Endothelial cell of umbilical vein (primary cell): Measurements from ENCODE around the gene CYP19A1. TPM values are rescaled to one million over a fixed set of nuclear protein-coding genes. Genes with fewer than 3 reads are reported as not detected.

Experiments
- BruUV-seq: library from RNA; stranded (reverse); fragments of 400-500 nt; replicated peaks from 2 replicates; lab custom pipeline; 2021; lab: Mats Ljungman, UMichigan
- CTCF ChIA-PET: fragments of 300-600, 350-600 bp; sonication (Branson Sonifier 250); formaldehyde crosslinking; loops from one replicate; lab custom pipeline; 2021; ENCODE audit warnings: antibody characterized with exemption, inconsistent platforms; lab: Charles Lee
- POLR2A ChIA-PET: fragments of 300-600, 350-600 bp; sonication (Branson Sonifier 250); formaldehyde crosslinking; loops from one replicate; lab custom pipeline; 2021; ENCODE audit warnings: antibody characterized with exemption, inconsistent platforms; lab: Charles Lee
- DNase-seq: peaks from one replicate; pipeline ENCODE4 v3.0.0-alpha.2; 2011; ENCODE audit warnings: low read depth, low spot score
- FAIRE-seq: peaks from 2 replicates; lab custom pipeline; 2011; peaks lifted over from hg19 to GRCh38; lab: Jason Lieb, UNC
- H2AFZ ChIP-seq: 2 replicates; pipeline ENCODE4 v1.6.0; 2012; ENCODE audit warnings: low read depth, low read length, control low read depth, inconsistent platforms
- H3K27ac ChIP-seq: 2 replicates; pipeline ENCODE4 v1.5.1; 2011; ENCODE audit warnings: low read depth, mild to moderate bottlenecking, control low read depth, low read length, moderate library complexity; ENCODE audit not compliant: insufficient read depth
- H3K27me3 ChIP-seq, 2 experiments: 2 replicates each; pipeline versions ENCODE4 v1.6.0 to v1.6.1; 2011; ENCODE audit warnings: low read length in 2 of 2, mixed read lengths in 1 of 2; ENCODE audit not compliant: control insufficient read depth in 2 of 2, insufficient read depth in 2 of 2
- H3K36me3 ChIP-seq, 2 experiments: 2 replicates in 1 of 2; 3 replicates in 1 of 2; pipeline ENCODE4 v1.5.1; 2011; ENCODE audit warnings: low read length in 2 of 2, mild to moderate bottlenecking in 1 of 2, moderate library complexity in 1 of 2; ENCODE audit not compliant: control insufficient read depth in 2 of 2, insufficient read depth in 2 of 2; ENCODE audit errors: extremely low read depth in 1 of 2
- H3K4me1 ChIP-seq: 3 replicates; pipeline ENCODE4 v1.5.1; 2011; ENCODE audit warnings: mild to moderate bottlenecking, low read length; ENCODE audit not compliant: control insufficient read depth, insufficient read depth; ENCODE audit errors: extremely low read depth
- H3K4me2 ChIP-seq: 2 replicates; pipeline ENCODE4 v1.6.1; 2011; ENCODE audit warnings: low read length, control low read depth, mixed read lengths; ENCODE audit not compliant: insufficient read depth
- H3K4me3 ChIP-seq, 3 experiments: fragments of 200-600 bp in 1 of 3; sonication (generic), shearing (Covaris generic) in 1 of 3; replicated peaks in 1 of 3; 2 replicates each; pipeline ENCODE4 v1.5.1; 2011 to 2016; ENCODE audit warnings: control low read depth in 3 of 3, low read length in 3 of 3, mild to moderate bottlenecking in 2 of 3, inconsistent platforms in 1 of 3, low read depth in 1 of 3, moderate library complexity in 1 of 3; ENCODE audit not compliant: insufficient read depth in 1 of 3
- H3K79me2 ChIP-seq: 2 replicates; pipeline ENCODE4 v1.6.0; 2012; ENCODE audit warnings: low read length, inconsistent platforms; ENCODE audit not compliant: control insufficient read depth, insufficient read depth
- H3K9ac ChIP-seq: replicated peaks from 2 replicates; pipeline ENCODE3; 2011; ENCODE audit warnings: low read length, control low read depth; ENCODE audit not compliant: insufficient read depth; ENCODE audit errors: extremely low read depth
- H3K9me1 ChIP-seq: replicated peaks from 3 replicates; pipeline ENCODE4 v1.6.0; 2011; ENCODE audit warnings: mild to moderate bottlenecking, low read length; ENCODE audit not compliant: control insufficient read depth, insufficient read depth; ENCODE audit errors: extremely low read depth
- H3K9me3 ChIP-seq: replicated peaks from 2 replicates; pipeline ENCODE4 v1.5.1; 2012; ENCODE audit warnings: low read length, inconsistent platforms; ENCODE audit not compliant: control insufficient read depth, insufficient read depth
- H4K20me1 ChIP-seq: replicated peaks from 2 replicates; pipeline ENCODE3; 2011; ENCODE audit warnings: mild to moderate bottlenecking, low read length; ENCODE audit not compliant: control insufficient read depth, insufficient read depth; ENCODE audit errors: extremely low read depth
- CTCF ChIP-seq, 2 donors: IDR thresholded peaks; 1 replicate in 1 of 2; 2 replicates in 1 of 2; pipeline ENCODE4 v1.5.1; 2011; ENCODE audit warnings: low read length in 2 of 2, mild to moderate bottlenecking in 2 of 2, moderate library complexity in 2 of 2, control low read depth in 1 of 2, inconsistent platforms in 1 of 2, low read depth in 1 of 2; ENCODE audit not compliant: insufficient read depth in 1 of 2; ENCODE audit errors: extremely low read depth in 1 of 2
- EZH2 ChIP-seq: IDR thresholded peaks from 2 replicates; pipeline ENCODE4 v1.6.1; 2012; ENCODE audit warnings: borderline replicate concordance, low read depth, mild to moderate bottlenecking, moderate library complexity, low read length, inconsistent platforms; ENCODE audit not compliant: severe bottlenecking
- FOS ChIP-seq: IDR thresholded peaks from 2 replicates; pipeline ENCODE4 v1.6.1; 2011; ENCODE audit warnings: mild to moderate bottlenecking, low read length, moderate library complexity, borderline replicate concordance; ENCODE audit not compliant: insufficient read depth
- GATA2 ChIP-seq: IDR thresholded peaks from 2 replicates; pipeline ENCODE4 v1.7.0; 2011; ENCODE audit warnings: low read depth, mild to moderate bottlenecking, moderate library complexity, mixed read lengths, low read length; ENCODE audit not compliant: insufficient read length, insufficient read depth
- JUN ChIP-seq: IDR thresholded peaks from 2 replicates; pipeline ENCODE4 v1.6.1; 2011; ENCODE audit warnings: borderline replicate concordance, low read depth; ENCODE audit not compliant: insufficient read length, insufficient read depth
- MAX ChIP-seq: IDR thresholded peaks from 2 replicates; pipeline ENCODE4 v1.6.1; 2011; ENCODE audit not compliant: insufficient read depth, insufficient read length
- MYC ChIP-seq: IDR thresholded peaks from one replicate; pipeline ENCODE4 v1.6.1; 2011; ENCODE audit warnings: mild to moderate bottlenecking, low read depth, low read length
- POLR2A ChIP-seq: IDR thresholded peaks from 2 replicates; pipeline ENCODE4 v1.6.1; 2012; ENCODE audit warnings: low read depth, mild to moderate bottlenecking, control low read depth, low read length
- POLR2AphosphoS5 ChIP-seq: IDR thresholded peaks from 2 replicates; pipeline ENCODE4 v1.6.1; 2012; ENCODE audit warnings: low read depth, mild to moderate bottlenecking, control low read depth, low read length, moderate library complexity; ENCODE audit not compliant: insufficient read depth
- dilution Hi-C: fragments of 300-500 bp; cut with MboI; formaldehyde crosslinking; loops from one replicate; pipeline ENCODE4 v1.15.0; 2019; ENCODE audit warnings: low sequenced_read_pairs; ENCODE audit not compliant: extremely low pct_ligation_motif_present
- intact Hi-C: fragments of 100-400 bp; cut with micrococcal nuclease; formaldehyde crosslinking; loops from one replicate; pipeline ENCODE4 v1.10.0; 2022
- polyA plus RNA-seq, 4 experiments: library from polyadenylated mRNA; depleted of rRNA in 3 of 4; stranded (reverse) in 3 of 4; unstranded in 1 of 4; fragments of >200 nt; gene quantifications; 2 replicates each; pipeline versions ENCODE4 v1.2.1 to v1.2.3, GENCODE V29; 2011 to 2012; ENCODE audit warnings: missing spikeins in 1 of 4
- total RNA-seq: library from RNA; stranded (reverse); gene quantifications from 2 replicates; pipeline ENCODE4 v1.2.3, GENCODE V29; 2021

CYP19A1 gene
- total and polyA plus RNA-seq, 2 donors (not counting 3 experiments of a cell fraction or from before 2014, with no cell fraction given), result not detected

DNA sequence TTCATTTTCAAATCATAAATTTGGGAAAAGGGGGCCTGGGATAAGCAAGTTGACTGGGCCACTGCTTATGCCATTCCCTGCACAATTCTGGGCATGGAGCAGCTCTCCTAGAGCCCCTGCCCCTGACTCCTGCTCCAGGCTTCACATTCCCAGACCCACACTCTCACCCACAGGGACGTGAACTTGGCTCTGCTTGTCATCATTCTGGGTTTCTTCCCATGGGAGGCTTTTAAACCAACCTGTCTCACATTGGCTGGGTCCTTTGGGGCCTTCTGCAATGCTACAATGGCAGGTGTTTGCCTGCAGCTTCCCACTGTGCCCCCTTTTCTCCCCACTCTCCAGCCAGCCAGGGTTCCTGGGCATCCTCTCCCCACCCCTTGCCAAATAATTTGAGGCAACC lies 49.1 kb downstream of the CYP19A1 start:
- Histone ChIP-seq H4K20me1 (no peaks in the 10 kb centered on the region), H3K4me2 (no peak overlapping the region), H3K4me1 (no peaks in the 10 kb centered on the region), H3K36me3 (no peaks in the 10 kb centered on the region), H3K27me3 (peaks cover 46 to 69% of the 10 kb centered on the region in 2 experiments), H3K27ac (no peak overlapping the region), H3K4me3 (no peak overlapping the region), H3K79me2 (no peaks in the 10 kb centered on the region), H3K9me3 (no peaks in the 10 kb centered on the region), H3K9ac (no peak overlapping the region), H3K9me1 (no peaks in the 10 kb centered on the region), H2AFZ (no peak overlapping the region)
- no peak for DNase-seq
- ChIA-PET POLR2A (no interaction called here), CTCF (interaction anchor here (0.6 to 1.5 kb wide), 4 partner anchors 8 to 126 kb away, joined by 3 read pairs; no protein-coding TSS in a partner anchor)
- no peak for TF ChIP-seq MAX
- no peak for TF ChIP-seq GATA2
- no peak for TF ChIP-seq CTCF (IDR thresholded peaks at IDR 0.05; ENCODE audit: extremely low read depth in 1 of 2, insufficient read depth in 1 of 2, low read depth in 1 of 2, low read length in 2 of 2)
- no peak for TF ChIP-seq POLR2AphosphoS5
- no peak for TF ChIP-seq EZH2
- TF ChIP-seq JUN, result no peak
- no peak for TF ChIP-seq FOS
- TF ChIP-seq POLR2A, result no peak
- TF ChIP-seq MYC, result no peak
- no peak for FAIRE-seq
- intact Hi-C loops (no loop called here), dilution Hi-C loops (no loop called here)
- BruUV-seq, result no TSS peak
